HUDEP-2 (cell line): ENCODE measurements around the gene SPIRE2.
A peak's percentile ranks its signal among the peaks of the same experiment; 100 is the strongest.
"Not testable (repeated sequence)": the region's sequence is repeated elsewhere in the genome, so short reads cannot be mapped to it uniquely, and the experiment has no call there.

ENCODE experiments used
- DNase-seq, 76 experiments: peaks; one replicate each; lab custom pipeline; 2025; ENCODE audit not compliant: unreplicated experiment in 76 of 76; lab: John Stamatoyannopoulos, UW

The SPIRE2 gene

GRCh38 chr16:89806589-89807193 lies 21.6 kb upstream of the SPIRE2 start:
- peak in 4 of 76 experiments; percentile 11 to 28 (median 20) for DNase-seq

GRCh38 chr16:89808475-89808874 lies 19.8 kb upstream of the SPIRE2 start:
- no peak for DNase-seq

- DNase-seq = no peak
These were observed 17.0 kb upstream of the SPIRE2 start for GRCh38 chr16:89811321-89811720.

GRCh38 chr16:89815639-89816348 lies 12.5 kb upstream of the SPIRE2 start:
- peak in 1 of 76 experiments; percentile 13 for DNase-seq

- not testable (repeated sequence) for DNase-seq
These were observed 9.3 kb upstream of the SPIRE2 start for GRCh38 chr16:89818851-89819403.

- not testable (repeated sequence) for DNase-seq
These were observed 8.8 kb upstream of the SPIRE2 start for GRCh38 chr16:89819448-89819847.

GRCh38 chr16:89821438-89822187 lies 6.7 kb upstream of the SPIRE2 start:
- no peak for DNase-seq

- DNase-seq = no peak
These were observed 5.8 kb upstream of the SPIRE2 start for GRCh38 chr16:89822188-89823086.

GRCh38 chr16:89823087-89823823 lies 5.0 kb upstream of the SPIRE2 start:
- no peak for DNase-seq

- not testable (repeated sequence) for DNase-seq
These were observed 4.5 kb upstream of the SPIRE2 start for GRCh38 chr16:89823824-89824148.

- DNase-seq = no peak
These were observed 1.5 kb upstream of the SPIRE2 start for GRCh38 chr16:89826531-89827382.

GRCh38 chr16:89827383-89828198 lies 684 bp upstream of the SPIRE2 start:
- no peak for DNase-seq

GRCh38 chr16:89828870-89829629 lies 775 bp downstream of the SPIRE2 start:
- DNase-seq = no peak

GRCh38 chr16:89829630-89830437 lies 1.6 kb downstream of the SPIRE2 start:
- no peak for DNase-seq

- no peak for DNase-seq
These were observed 3.6 kb downstream of the SPIRE2 start for GRCh38 chr16:89831810-89832328.

- DNase-seq = not testable (repeated sequence)
These were observed 5.5 kb downstream of the SPIRE2 start for GRCh38 chr16:89833664-89834363.
